Neural progenitor cell (in vitro differentiated cells): Measurements from ENCODE around the gene CEBPE.
A peak's percentile ranks its signal among the peaks of the same experiment; 100 is the strongest.

Experiments used
- CTCF ChIP-seq: fragments of 200-600 bp; sonication (generic); IDR thresholded peaks from 2 replicates; pipeline ENCODE4 v1.5.1; 2017; ENCODE audit warnings: antibody characterized with exemption, mild to moderate bottlenecking
- EZH2 ChIP-seq: fragments of 200-600 bp; sonication (generic); IDR thresholded peaks from 2 replicates; pipeline ENCODE4 v1.6.1; 2017; ENCODE audit warnings: antibody characterized with exemption, mild to moderate bottlenecking, moderate library complexity
- EZH2phosphoT487 ChIP-seq: fragments of 200-600 bp; sonication (generic); IDR thresholded peaks from 2 replicates; pipeline ENCODE4 v1.6.1; 2017; ENCODE audit warnings: antibody characterized with exemption

- TF ChIP-seq CTCF (peak; percentile 100), EZH2 (no peak), EZH2phosphoT487 (no peak)
Observed at GRCh38 chr14:23068789-23069412, 50.2 kb downstream of the CEBPE start.
